ENCODE results near the gene KNCN. TPM values are rescaled to one million over a fixed set of nuclear protein-coding genes. Genes with fewer than 3 reads are reported as not detected.

The KNCN gene
- total RNA-seq, 1 donor from 2014 or later: not detected

GRCh38 chr1:46553506-46553905 lies 2.1 kb upstream of the KNCN start:
- peaks cover 4 to 12% of the 10 kb centered on the region in 2 donors for H3K36me3 ChIP-seq
- no peak for DNase-seq (ENCODE audit: low spot score in 2 of 2)
- intact Hi-C loops (cut with DNase I): no loop called here
- no peak overlapping the region for H3K27ac ChIP-seq
- H3K4me3 ChIP-seq: no peak overlapping the region
- no peaks in the 10 kb centered on the region for H3K9me3 ChIP-seq
- no peak for TF ChIP-seq CTCF (IDR thresholded peaks at IDR 0.05)
- H3K27me3 ChIP-seq: no peaks in the 10 kb centered on the region
- H3K4me1 ChIP-seq: no peaks in the 10 kb centered on the region

- no peak overlapping the region for H3K4me3 ChIP-seq
- TF ChIP-seq CTCF (IDR thresholded peaks at IDR 0.05): no peak
- DNase-seq (ENCODE audit: low spot score in 2 of 2): no peak
Measured at GRCh38 chr1:46552357-46553237, 1.1 kb upstream of the KNCN start.

GRCh38 chr1:46550751-46551231 lies 656 bp downstream of the KNCN start:
- no peak for TF ChIP-seq CTCF (IDR thresholded peaks at IDR 0.05)
- intact Hi-C loops (cut with DNase I): no loop called here
- no peak for DNase-seq (ENCODE audit: low spot score in 2 of 2)
- Histone ChIP-seq H3K36me3 (no peaks in the 10 kb centered on the region), H3K9me3 (no peaks in the 10 kb centered on the region), H3K27me3 (no peaks in the 10 kb centered on the region), H3K4me1 (no peaks in the 10 kb centered on the region), H3K27ac (no peak overlapping the region), H3K4me3 (no peak overlapping the region)

More at GRCh38 chr1:46552357-46553237, 1.1 kb upstream of the KNCN start:
- H3K27ac ChIP-seq: no peak overlapping the region
- intact Hi-C loops (cut with DNase I): no loop called here
- H3K9me3 ChIP-seq: no peaks in the 10 kb centered on the region
- H3K4me1 ChIP-seq: no peaks in the 10 kb centered on the region
- H3K36me3 ChIP-seq: peaks cover 0 to 3% of the 10 kb centered on the region in 2 donors
- no peaks in the 10 kb centered on the region for H3K27me3 ChIP-seq

- no peaks in the 10 kb centered on the region for H3K4me1 ChIP-seq
Measured at GRCh38 chr1:46549697-46550681, 1.5 kb downstream of the KNCN start.

More at GRCh38 chr1:46549697-46550681, 1.5 kb downstream of the KNCN start:
- H3K27ac ChIP-seq: no peak overlapping the region
- no peaks in the 10 kb centered on the region for H3K9me3 ChIP-seq
- DNase-seq (ENCODE audit: low spot score in 2 of 2): no peak
- intact Hi-C loops (cut with DNase I): no loop called here
- H3K36me3 ChIP-seq: no peaks in the 10 kb centered on the region
- no peak overlapping the region for H3K4me3 ChIP-seq
- no peak for TF ChIP-seq CTCF (IDR thresholded peaks at IDR 0.05)
- no peaks in the 10 kb centered on the region for H3K27me3 ChIP-seq

Data from ascending aorta (tissue), 2 donors.